SK-N-SH treated with all-trans-retinoic acid at 6 μM for 48 hours (cell line): ENCODE results near the gene OCA2.

ENCODE experiments used
- ATAC-seq: fragments of 200-7000 bp; cut with Tn5 transposase; 3 replicates; pipeline ENCODE4 v1.9.1; 2020; ENCODE audit warnings: mild to moderate bottlenecking, moderate library complexity
- ARNTL ChIP-seq: fragments of 450-650 bp; formaldehyde crosslinking; IDR thresholded peaks from 2 replicates; pipeline ENCODE4 v1.5.0; 2020; ENCODE audit warnings: low read depth, mild to moderate bottlenecking, moderate library complexity, borderline replicate concordance
- CREB5 ChIP-seq: fragments of 250-450 bp; sonication (Bioruptor Pico); IDR thresholded peaks from 2 replicates; pipeline ENCODE4 v1.5.1; 2020; ENCODE audit warnings: low read depth, mild to moderate bottlenecking, moderate library complexity
- CSDC2 ChIP-seq: fragments of 250-450 bp; sonication (Bioruptor Pico); IDR thresholded peaks from 2 replicates; pipeline ENCODE4 v1.5.0; 2020; ENCODE audit warnings: mild to moderate bottlenecking, moderate library complexity
- ESRRG ChIP-seq: fragments of 250-450 bp; sonication (Bioruptor Pico); IDR thresholded peaks from 2 replicates; pipeline ENCODE4 v1.6.1; 2021; ENCODE audit warnings: mild to moderate bottlenecking
- ISL1 ChIP-seq: fragments of 250-450 bp; sonication (Bioruptor Pico); IDR thresholded peaks from 2 replicates; pipeline ENCODE4 v2.1.2; 2022; ENCODE audit warnings: mild to moderate bottlenecking, moderate library complexity
- OSR1 ChIP-seq: fragments of 250-450 bp; sonication (Bioruptor Pico); IDR thresholded peaks from 2 replicates; pipeline ENCODE4 v1.8.0; 2022; ENCODE audit warnings: moderate library complexity, mild to moderate bottlenecking, inconsistent platforms
- PATZ1 ChIP-seq: fragments of 250-450 bp; sonication (Bioruptor Pico); IDR thresholded peaks from 2 replicates; pipeline ENCODE4 v1.8.0; 2020; ENCODE audit warnings: mild to moderate bottlenecking, moderate library complexity, borderline replicate concordance
- PPARA ChIP-seq: fragments of 250-450 bp; sonication (Bioruptor Pico); IDR thresholded peaks from 2 replicates; pipeline ENCODE4 v1.5.0; 2020; ENCODE audit warnings: mild to moderate bottlenecking, borderline replicate concordance
- RARB ChIP-seq: fragments of 250-450 bp; sonication (Bioruptor Pico); IDR thresholded peaks from 2 replicates; pipeline ENCODE4 v1.8.0; 2021; ENCODE audit warnings: mild to moderate bottlenecking, moderate library complexity
- SNAI2 ChIP-seq: fragments of 250-450 bp; sonication (Bioruptor Pico); IDR thresholded peaks from 2 replicates; pipeline ENCODE4 v1.5.0; 2020; ENCODE audit warnings: mild to moderate bottlenecking, moderate library complexity
- TCF4 ChIP-seq: fragments of 250-450 bp; sonication (Bioruptor Pico); IDR thresholded peaks from 2 replicates; pipeline ENCODE4 v1.8.0; 2021; ENCODE audit warnings: mild to moderate bottlenecking, moderate library complexity, borderline replicate concordance
- TOX ChIP-seq: fragments of 250-450 bp; sonication (Bioruptor Pico); IDR thresholded peaks from 2 replicates; pipeline ENCODE4 v1.8.0; 2021; ENCODE audit warnings: mild to moderate bottlenecking, moderate library complexity, borderline replicate concordance
- TSHZ2 ChIP-seq: fragments of 250-450 bp; sonication (Bioruptor Pico); IDR thresholded peaks from 2 replicates; pipeline ENCODE4 v1.5.0; 2020; ENCODE audit warnings: mild to moderate bottlenecking, moderate library complexity
- ZC3H10 ChIP-seq: fragments of 250-450 bp; sonication (Bioruptor Pico); IDR thresholded peaks from 2 replicates; pipeline ENCODE4 v1.5.1; 2021; ENCODE audit warnings: mild to moderate bottlenecking, moderate library complexity
- ZFP3 ChIP-seq: fragments of 250-450 bp; sonication (Bioruptor Pico); IDR thresholded peaks from 2 replicates; pipeline ENCODE4 v1.5.0; 2020; ENCODE audit warnings: mild to moderate bottlenecking, moderate library complexity
- ZFP30 ChIP-seq: fragments of 450-650 bp; formaldehyde crosslinking; IDR thresholded peaks from 2 replicates; pipeline ENCODE4 v1.5.0; 2022; ENCODE audit warnings: mild to moderate bottlenecking, moderate library complexity
- ZNF565 ChIP-seq: fragments of 450-650 bp; formaldehyde crosslinking; conservative IDR thresholded peaks from 2 replicates; pipeline ENCODE4 v1.5.0; 2020; ENCODE audit warnings: low read depth, mild to moderate bottlenecking, moderate library complexity
- ZNF70 ChIP-seq: fragments of 450-650 bp; formaldehyde crosslinking; IDR thresholded peaks from 2 replicates; pipeline ENCODE4 v1.5.0; 2020; ENCODE audit warnings: mild to moderate bottlenecking, moderate library complexity
- ZNF8 ChIP-seq: fragments of 450-650 bp; formaldehyde crosslinking; IDR thresholded peaks from 2 replicates; pipeline ENCODE4 v1.5.0; 2020; ENCODE audit warnings: mild to moderate bottlenecking, moderate library complexity
- TF ChIP-seq, protein P1 (sequence below): fragments of 250-450 bp; sonication (Bioruptor Pico); IDR thresholded peaks from 2 replicates; pipeline ENCODE4 v1.5.1; 2021; ENCODE audit warnings: mild to moderate bottlenecking, moderate library complexity
- TF ChIP-seq, protein P2 (sequence below): fragments of 250-450 bp; sonication (Bioruptor Pico); IDR thresholded peaks from 2 replicates; pipeline ENCODE4 v1.8.0; 2021; ENCODE audit warnings: low read depth, mild to moderate bottlenecking, moderate library complexity, borderline replicate concordance

The OCA2 gene

DNA sequence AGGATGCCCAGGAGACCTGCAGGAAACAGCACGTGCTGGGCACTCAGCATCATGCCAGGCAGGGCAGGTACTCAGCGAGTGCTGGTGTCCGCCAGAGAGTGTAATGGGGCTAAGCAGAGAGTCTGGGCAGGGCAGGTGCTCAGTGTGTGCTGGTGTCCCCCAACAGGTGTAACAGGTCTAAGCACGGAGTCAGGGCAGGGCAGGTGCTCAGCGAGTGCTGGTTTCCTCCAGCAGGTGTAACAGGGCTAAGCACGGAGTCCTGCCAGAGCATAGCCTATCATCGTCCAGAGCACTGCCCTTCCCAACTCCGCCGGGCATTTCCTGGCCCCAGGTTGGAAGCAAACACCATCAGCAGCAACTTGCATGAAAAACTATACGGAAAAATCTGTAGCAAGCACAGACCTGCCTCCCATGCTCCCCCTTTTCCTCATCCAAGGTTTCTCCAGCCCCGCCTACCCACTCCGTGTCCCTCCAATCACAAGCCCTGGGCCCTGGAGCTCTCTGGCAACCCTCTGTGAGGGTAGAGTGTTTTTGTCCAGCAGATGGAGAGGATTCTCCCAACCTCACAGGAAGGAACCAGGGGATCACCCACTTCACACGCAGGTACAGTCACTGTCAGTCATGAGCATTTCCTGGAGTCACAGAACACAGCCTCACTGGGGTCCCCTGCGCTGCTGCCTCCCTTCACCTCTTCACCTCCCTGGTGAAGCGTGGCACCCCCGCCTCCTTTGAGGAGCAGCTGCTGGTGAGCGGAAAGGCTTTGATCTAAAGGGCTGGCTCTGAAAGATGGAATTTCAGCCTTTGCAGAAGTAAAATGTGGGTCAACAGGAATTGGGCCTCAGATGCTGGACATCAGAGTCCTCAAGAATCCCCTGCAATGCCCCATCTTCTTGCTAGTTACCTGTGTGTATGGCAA is 302.5 kb downstream of the OCA2 start (continued):
- no peak for TF ChIP-seq CREB5 (CRISPR knock-in tag)
- no peak for TF ChIP-seq ZNF565 (CRISPR knock-in tag)
- TF ChIP-seq PPARA (CRISPR knock-in tag), result no peak
- TF ChIP-seq RARB, result no peak
- no peak for TF ChIP-seq ZFP3
- no peak for TF ChIP-seq TOX (CRISPR knock-in tag)

DNA sequence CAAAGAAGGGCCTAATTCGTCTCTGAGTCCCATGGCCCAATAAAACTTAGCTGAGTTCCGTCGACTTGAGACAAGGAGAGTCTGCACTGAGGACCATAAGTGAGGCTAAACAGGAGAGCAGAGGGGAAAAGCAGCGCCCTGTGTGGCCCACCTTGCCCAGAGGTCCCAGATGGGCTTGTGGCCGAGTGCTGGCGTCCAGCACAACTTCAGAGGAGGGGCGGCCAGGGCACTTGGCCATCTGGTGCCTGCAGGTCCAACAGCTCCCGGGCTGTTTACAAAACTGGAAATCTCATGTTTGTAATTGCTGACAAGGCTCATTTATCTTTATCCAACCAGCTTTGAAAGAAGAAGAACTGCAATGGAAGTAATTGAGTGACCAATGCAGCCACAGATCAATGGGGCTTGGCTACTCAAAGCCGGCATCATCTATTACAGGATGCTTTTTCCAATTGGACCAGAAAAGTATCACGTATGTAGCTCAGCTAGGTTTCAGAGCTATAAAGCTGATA is 306.3 kb downstream of the OCA2 start:
- no peak for ATAC-seq
- TF ChIP-seq ISL1 (CRISPR knock-in tag) (no peak), TSHZ2 (CRISPR knock-in tag) (no peak), RARB (no peak), TCF4 (CRISPR knock-in tag) (no peak), CSDC2 (CRISPR knock-in tag) (no peak), ZC3H10 (no peak), OSR1 (CRISPR knock-in tag) (no peak), ARNTL (CRISPR knock-in tag) (no peak), ZNF8 (CRISPR knock-in tag) (no peak), PATZ1 (CRISPR knock-in tag) (no peak), ESRRG (CRISPR knock-in tag) (no peak), PPARA (CRISPR knock-in tag) (no peak), ZNF70 (CRISPR knock-in tag) (no peak), SNAI2 (no peak)
- TF ChIP-seq, protein P1, sequence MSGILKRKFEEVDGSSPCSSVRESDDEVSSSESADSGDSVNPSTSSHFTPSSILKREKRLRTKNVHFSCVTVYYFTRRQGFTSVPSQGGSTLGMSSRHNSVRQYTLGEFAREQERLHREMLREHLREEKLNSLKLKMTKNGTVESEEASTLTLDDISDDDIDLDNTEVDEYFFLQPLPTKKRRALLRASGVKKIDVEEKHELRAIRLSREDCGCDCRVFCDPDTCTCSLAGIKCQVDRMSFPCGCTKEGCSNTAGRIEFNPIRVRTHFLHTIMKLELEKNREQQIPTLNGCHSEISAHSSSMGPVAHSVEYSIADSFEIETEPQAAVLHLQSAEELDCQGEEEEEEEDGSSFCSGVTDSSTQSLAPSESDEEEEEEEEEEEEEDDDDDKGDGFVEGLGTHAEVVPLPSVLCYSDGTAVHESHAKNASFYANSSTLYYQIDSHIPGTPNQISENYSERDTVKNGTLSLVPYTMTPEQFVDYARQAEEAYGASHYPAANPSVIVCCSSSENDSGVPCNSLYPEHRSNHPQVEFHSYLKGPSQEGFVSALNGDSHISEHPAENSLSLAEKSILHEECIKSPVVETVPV (CRISPR knock-in tag), result no peak
- TF ChIP-seq, protein P2, sequence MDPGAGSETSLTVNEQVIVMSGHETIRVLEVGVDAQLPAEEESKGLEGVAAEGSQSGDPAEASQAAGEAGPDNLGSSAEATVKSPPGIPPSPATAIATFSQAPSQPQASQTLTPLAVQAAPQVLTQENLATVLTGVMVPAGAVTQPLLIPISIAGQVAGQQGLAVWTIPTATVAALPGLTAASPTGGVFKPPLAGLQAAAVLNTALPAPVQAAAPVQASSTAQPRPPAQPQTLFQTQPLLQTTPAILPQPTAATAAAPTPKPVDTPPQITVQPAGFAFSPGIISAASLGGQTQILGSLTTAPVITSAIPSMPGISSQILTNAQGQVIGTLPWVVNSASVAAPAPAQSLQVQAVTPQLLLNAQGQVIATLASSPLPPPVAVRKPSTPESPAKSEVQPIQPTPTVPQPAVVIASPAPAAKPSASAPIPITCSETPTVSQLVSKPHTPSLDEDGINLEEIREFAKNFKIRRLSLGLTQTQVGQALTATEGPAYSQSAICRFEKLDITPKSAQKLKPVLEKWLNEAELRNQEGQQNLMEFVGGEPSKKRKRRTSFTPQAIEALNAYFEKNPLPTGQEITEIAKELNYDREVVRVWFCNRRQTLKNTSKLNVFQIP (CRISPR knock-in tag), result no peak

GRCh38 chr15:27790270-27790669 is 308.8 kb downstream of the OCA2 start:
- no peak for TF ChIP-seq ZFP30 (CRISPR knock-in tag)
- TF ChIP-seq SNAI2, result no peak
- TF ChIP-seq CSDC2 (CRISPR knock-in tag), result no peak
- no peak for TF ChIP-seq CREB5 (CRISPR knock-in tag)
- ATAC-seq, result no peak
